HCT116 (cell line): ENCODE measurements around the gene KRTAP1-3. TPM values are rescaled to one million over a fixed set of nuclear protein-coding genes. Genes with fewer than 3 reads are reported as not detected.
"Not testable (repeated sequence)": the region's sequence is repeated elsewhere in the genome, so short reads cannot be mapped to it uniquely, and the experiment has no call there.

Experiments
- ATAC-seq: fragments of 200-7000 bp; cut with Tn5 transposase; 2 replicates; pipeline ENCODE4 v1.9.1; 2020; ENCODE audit warnings: mild to moderate bottlenecking, moderate library complexity
- BruUV-seq: library from RNA; stranded (reverse); fragments of 400-500 nt; replicated peaks from 2 replicates; lab custom pipeline; 2021; lab: Mats Ljungman, UMichigan
- CTCF ChIA-PET: fragments of 300-600 bp; sonication (Branson Sonifier 250); formaldehyde crosslinking; loops from one replicate; lab custom pipeline; 2021; ENCODE audit warnings: antibody characterized with exemption; lab: Charles Lee
- POLR2A ChIA-PET: fragments of 300-600, 350-600 bp; sonication (Branson Sonifier 250); formaldehyde crosslinking; loops from one replicate; lab custom pipeline; 2021; ENCODE audit warnings: antibody characterized with exemption; lab: Charles Lee
- RAD21 ChIA-PET, 2 experiments: fragments of 300-600 bp; sonication (Branson Sonifier 250); formaldehyde crosslinking; loops; one replicate each; lab custom pipeline; 2023; ENCODE audit warnings: low total read pairs in 2 of 2; ENCODE audit not compliant: uncharacterized antibody in 2 of 2, unreplicated experiment in 2 of 2, low non-redundant PET in 1 of 2; lab: Charles Lee
- DNase-seq: peaks from one replicate; pipeline ENCODE4 v3.0.0-alpha.2; 2010; ENCODE audit warnings: low read depth, low spot score
- H2AFZ ChIP-seq: fragments of 200-600 bp; shearing (Covaris generic), sonication (generic); 2 replicates; pipeline ENCODE4 v1.6.1; 2017; ENCODE audit warnings: low read depth, mixed run types, mixed read lengths, antibody characterized with exemption, low read length; ENCODE audit not compliant: poor library complexity, severe bottlenecking
- H3K27ac ChIP-seq: 2 replicates; pipeline ENCODE4 v1.5.1; 2012; ENCODE audit warnings: low read depth, low read length
- H3K27me3 ChIP-seq: fragments of 200-600 bp; sonication (generic); 2 replicates; pipeline ENCODE4 v1.6.1; 2016; ENCODE audit warnings: mixed run types, low read length, mixed read lengths; ENCODE audit not compliant: insufficient read depth
- H3K36me3 ChIP-seq, 2 experiments: fragments of 200-500 bp in 1 of 2; fragments of 200-600 bp in 1 of 2; sonication (Bioruptor generic) in 1 of 2; sonication (generic) in 1 of 2; 2 replicates each; pipeline versions ENCODE4 v1.5.1 to v1.6.1; 2014 to 2016; ENCODE audit warnings: low read length in 2 of 2, inconsistent platforms in 1 of 2, mixed read lengths in 1 of 2, mixed run types in 1 of 2; ENCODE audit not compliant: insufficient read depth in 2 of 2, control insufficient read depth in 1 of 2
- H3K4me1 ChIP-seq, 2 experiments: fragments of 200-600 bp in 1 of 2; sonication (generic) in 1 of 2; 2 replicates each; pipeline versions ENCODE4 v1.5.1 to v1.6.1; 2012 to 2017; ENCODE audit warnings: low read length in 2 of 2, inconsistent platforms in 1 of 2, mild to moderate bottlenecking in 1 of 2, mixed read lengths in 1 of 2, mixed run types in 1 of 2, moderate library complexity in 1 of 2; ENCODE audit not compliant: insufficient read depth in 2 of 2, control insufficient read depth in 1 of 2
- H3K4me2 ChIP-seq: fragments of 200-600 bp; sonication (generic); 2 replicates; pipeline ENCODE4 v1.6.1; 2017; ENCODE audit warnings: mixed run types, low read length, mixed read lengths
- H3K4me3 ChIP-seq, 2 experiments: fragments of 200-600 bp in 1 of 2; sonication (generic) in 1 of 2; replicated peaks in 1 of 2; 2 replicates each; pipeline ENCODE4 v1.5.1; 2011 to 2016; ENCODE audit warnings: low read length in 2 of 2, control low read depth in 1 of 2, low read depth in 1 of 2, mild to moderate bottlenecking in 1 of 2, mixed read lengths in 1 of 2, mixed run types in 1 of 2
- H3K79me2 ChIP-seq: fragments of 200-600 bp; sonication (generic); 2 replicates; pipeline ENCODE4 v1.6.1; 2017; ENCODE audit warnings: mild to moderate bottlenecking, mixed run types, low read length, moderate library complexity, mixed read lengths; ENCODE audit not compliant: insufficient read depth
- H3K9ac ChIP-seq: fragments of 200-600 bp; sonication (generic); 2 replicates; pipeline ENCODE4 v1.6.1; 2016; ENCODE audit warnings: low read length, mixed read lengths
- H3K9me2 ChIP-seq: fragments of 200-600 bp; sonication (generic), shearing (Covaris generic); 2 replicates; pipeline ENCODE4 v1.6.1; 2017; ENCODE audit warnings: mixed run types, mild to moderate bottlenecking, moderate library complexity; ENCODE audit not compliant: insufficient read depth
- H3K9me3 ChIP-seq, 2 experiments: fragments of 200-500 bp in 1 of 2; fragments of 200-600 bp in 1 of 2; sonication (Bioruptor generic) in 1 of 2; sonication (generic) in 1 of 2; 2 replicates each; pipeline ENCODE4 v1.6.1; 2014 to 2017; ENCODE audit warnings: low read length in 2 of 2, mixed read lengths in 2 of 2, inconsistent platforms in 1 of 2, low read depth in 1 of 2, mild to moderate bottlenecking in 1 of 2, mixed run types in 1 of 2, moderate library complexity in 1 of 2; ENCODE audit not compliant: control insufficient read depth in 1 of 2, insufficient read depth in 1 of 2
- H4K20me1 ChIP-seq: fragments of 200-600 bp; sonication (generic), shearing (Covaris generic); 2 replicates; pipeline ENCODE4 v1.6.1; 2017; ENCODE audit warnings: mixed run types, mild to moderate bottlenecking, moderate library complexity; ENCODE audit not compliant: insufficient read depth
- CBX3 ChIP-seq: IDR thresholded peaks from 2 replicates; pipeline ENCODE4 v1.6.1; 2012; ENCODE audit warnings: low read depth
- CTCF ChIP-seq, 3 experiments: fragments of 200-600 bp in 1 of 3; sonication (generic) in 1 of 3; IDR thresholded peaks in 2 of 3; conservative IDR thresholded peaks in 1 of 3; 2 replicates each; pipeline ENCODE4 v1.5.1; 2012 to 2017; ENCODE audit warnings: low read depth in 2 of 3, low read length in 2 of 3, antibody characterized with exemption in 1 of 3, borderline replicate concordance in 1 of 3, control low read depth in 1 of 3, mild to moderate bottlenecking in 1 of 3, mixed read lengths in 1 of 3, mixed run types in 1 of 3, moderate library complexity in 1 of 3; ENCODE audit not compliant: insufficient read depth in 1 of 3
- JUND ChIP-seq: IDR thresholded peaks from 2 replicates; pipeline ENCODE4 v1.6.1; 2012
- intact Hi-C: fragments of 100-400 bp; cut with micrococcal nuclease; formaldehyde crosslinking; loops from 2 replicates; pipeline ENCODE4 v1.10.0; 2022
- total RNA-seq: library from RNA; stranded (reverse); gene quantifications from one replicate; pipeline ENCODE4 v1.2.1, GENCODE V29; 2021; ENCODE audit not compliant: unreplicated experiment

Gene KRTAP1-3
- total RNA-seq, 1 experiment from 2014 or later = not detected

- BruUV-seq = no TSS peak
- peaks cover 38 to 42% of the 10 kb centered on the region in 2 experiments for H3K4me1 ChIP-seq
- peaks cover 0 to 16% of the 10 kb centered on the region in 2 experiments; a peak in 1 of 4 replicates for H3K9me3 ChIP-seq
- 0 out of 2 replicates have a peak, but pooled peaks have one; percentile 11 for TF ChIP-seq CBX3
- no peak for TF ChIP-seq CTCF (IDR thresholded peaks at IDR 0.05 in 2 of 3, conservative IDR thresholded peaks at IDR 0.05 in 1 of 3; ENCODE audit: borderline replicate concordance in 1 of 3, insufficient read depth in 1 of 3, low read depth in 2 of 3, low read length in 2 of 3)
- 0 out of 2 replicates have a peak, but pooled peaks have one; percentile 11 for TF ChIP-seq JUND
- POLR2A ChIA-PET = no interaction called here
- H3K9ac ChIP-seq = no peak overlapping the region
- ATAC-seq (no peak), DNase-seq (no peak)
- H3K27me3 ChIP-seq = no peaks in the 10 kb centered on the region
- no peaks in the 10 kb centered on the region for H3K79me2 ChIP-seq
- H2AFZ ChIP-seq = no peak overlapping the region
- H3K9me2 ChIP-seq = no peaks in the 10 kb centered on the region
- no peak overlapping the region for H3K4me3 ChIP-seq
- H3K4me2 ChIP-seq = no peak overlapping the region
- H3K27ac ChIP-seq = no peak overlapping the region
- RAD21 ChIA-PET = no interaction called here
- no peaks in the 10 kb centered on the region for H4K20me1 ChIP-seq
- intact Hi-C loops = no loop called here
- CTCF ChIA-PET = no interaction called here
- H3K36me3 ChIP-seq = peaks cover 0 to 5% of the 10 kb centered on the region in 2 experiments; a peak in 1 of 4 replicates
These were observed 22.9 kb upstream of the KRTAP1-3 start for GRCh38 chr17:41057547-41057946.

GRCh38 chr17:41055130-41055529, 20.5 kb upstream of the KRTAP1-3 start, which contains the start of gene KRTAP2-2:
KRTAP2-2 (minus strand) TSS chr17:41055230; CDS start chr17:41055211, 19 bp downstream.
- H3K4me2 ChIP-seq, POLR2A ChIA-PET, H2AFZ ChIP-seq, CTCF ChIA-PET, BruUV-seq, H3K79me2 ChIP-seq, DNase-seq, ATAC-seq, H3K27me3 ChIP-seq, H3K27ac ChIP-seq, H3K9me2 ChIP-seq, intact Hi-C loops, H3K36me3 ChIP-seq, H4K20me1 ChIP-seq, RAD21 ChIA-PET, H3K9ac ChIP-seq, H3K4me3 ChIP-seq: not testable (repeated sequence)
- peaks cover 0 to 21% of the 10 kb centered on the region in 2 experiments; a peak in 1 of 4 replicates for H3K9me3 ChIP-seq
- H3K4me1 ChIP-seq = peaks cover 14 to 18% of the 10 kb centered on the region in 2 experiments

- H3K4me3 ChIP-seq, H3K27me3 ChIP-seq, H3K4me2 ChIP-seq, H3K9me2 ChIP-seq, H4K20me1 ChIP-seq, DNase-seq, H2AFZ ChIP-seq, H3K36me3 ChIP-seq, BruUV-seq, CTCF ChIA-PET, ATAC-seq, H3K27ac ChIP-seq, RAD21 ChIA-PET, H3K9ac ChIP-seq, intact Hi-C loops, POLR2A ChIA-PET, H3K79me2 ChIP-seq: not testable (repeated sequence)
- H3K9me3 ChIP-seq = peaks cover 0 to 21% of the 10 kb centered on the region in 2 experiments; a peak in 1 of 4 replicates
- H3K4me1 ChIP-seq = peaks cover 11 to 13% of the 10 kb centered on the region in 2 experiments
These were observed 19.9 kb upstream of the KRTAP1-3 start for GRCh38 chr17:41054556-41054955.
